Smooth muscle cell (in vitro differentiated cells): ENCODE results near the gene SETD1A. TPM values are rescaled to one million over a fixed set of nuclear protein-coding genes. Genes with fewer than 3 reads are reported as not detected.

Source experiments
- DNase-seq: peaks from one replicate; lab custom pipeline; 2025; ENCODE audit not compliant: unreplicated experiment; lab: John Stamatoyannopoulos, UW
- H2AFZ ChIP-seq: fragments of 200-600 bp; sonication (generic); 2 replicates; pipeline ENCODE4 v1.6.0; 2016; ENCODE audit warnings: antibody characterized with exemption, low read depth, mild to moderate bottlenecking
- H3F3A ChIP-seq: fragments of 200-600 bp; sonication (generic); 2 replicates; pipeline ENCODE4 v1.6.0; 2017; ENCODE audit warnings: antibody characterized with exemption, low read depth
- H3K27ac ChIP-seq: fragments of 200-600 bp; sonication (generic); 2 replicates; pipeline ENCODE4 v1.5.1; 2016; ENCODE audit warnings: low read depth, mild to moderate bottlenecking
- H3K27me3 ChIP-seq: fragments of 200-600 bp; sonication (generic); 2 replicates; pipeline ENCODE4 v1.6.1; 2016; ENCODE audit warnings: low read depth, mild to moderate bottlenecking
- H3K36me3 ChIP-seq: fragments of 200-600 bp; sonication (generic); 2 replicates; pipeline ENCODE4 v1.5.1; 2016; ENCODE audit warnings: low read depth
- H3K4me1 ChIP-seq: fragments of 200-600 bp; sonication (generic); 2 replicates; pipeline ENCODE4 v1.5.1; 2016; ENCODE audit warnings: low read depth
- H3K4me2 ChIP-seq: fragments of 200-600 bp; sonication (generic); 2 replicates; pipeline ENCODE4 v1.6.0; 2016; ENCODE audit warnings: mild to moderate bottlenecking
- H3K4me3 ChIP-seq: fragments of 200-600 bp; sonication (generic); 2 replicates; pipeline ENCODE4 v1.5.1; 2016; ENCODE audit warnings: mild to moderate bottlenecking
- H3K79me2 ChIP-seq: fragments of 200-600 bp; sonication (generic); 2 replicates; pipeline ENCODE4 v1.6.0; 2016; ENCODE audit warnings: low read depth, mild to moderate bottlenecking
- H3K9ac ChIP-seq: fragments of 200-600 bp; sonication (generic); 2 replicates; pipeline ENCODE4 v1.6.0; 2016; ENCODE audit warnings: low read depth
- H3K9me3 ChIP-seq: fragments of 200-600 bp; sonication (generic); replicated peaks from 2 replicates; pipeline ENCODE4 v1.5.1; 2016; ENCODE audit warnings: low read depth
- H4K20me1 ChIP-seq: fragments of 200-600 bp; sonication (generic); 2 replicates; pipeline ENCODE4 v1.6.0; 2016; ENCODE audit warnings: low read depth
- CTCF ChIP-seq: fragments of 200-600 bp; sonication (generic); IDR thresholded peaks from 2 replicates; pipeline ENCODE4 v1.5.1; 2017; ENCODE audit warnings: borderline replicate concordance, mild to moderate bottlenecking, antibody characterized with exemption; ENCODE audit not compliant: insufficient read depth, poor library complexity, severe bottlenecking
- WGBS: methylation state at CpG from one replicate; pipeline ENCODE4 v1.1.7; 2016; ENCODE audit warnings: low lambda C conversion rate; 5-methylcytosine and 5-hydroxymethylcytosine counted together
- polyA plus RNA-seq: library from polyadenylated mRNA; unstranded; fragments of >200 nt; fragmentation: Nextera tagmentation; extraction: Ambion mirVana; gene quantifications from 2 replicates; pipeline ENCODE4 v1.2.1, GENCODE V29; 2016
- total RNA-seq: library from RNA; depleted of rRNA; stranded (reverse); fragments of >200 nt; gene quantifications from 2 replicates; pipeline ENCODE4 v1.2.3, GENCODE V29; 2014

SETD1A gene
- total and polyA plus RNA-seq, 2 experiments from 2014 or later: 1.2 to 2.9 TPM

GRCh38 chr16:30987581-30988190, 30.1 kb downstream of the SETD1A start:
- Histone ChIP-seq H3K4me2 (no peak overlapping the region), H3K4me3 (no peak overlapping the region), H2AFZ (no peak overlapping the region), H3K9ac (no peak overlapping the region), H3F3A (no peaks in the 10 kb centered on the region), H3K27me3 (no peaks in the 10 kb centered on the region), H3K27ac (no peak overlapping the region), H4K20me1 (no peaks in the 10 kb centered on the region), H3K4me1 (peaks cover 5% of the 10 kb centered on the region), H3K79me2 (no peaks in the 10 kb centered on the region), H3K9me3 (no peaks in the 10 kb centered on the region), H3K36me3 (no peaks in the 10 kb centered on the region)
- WGBS: 94% methylated on average over 30 of the region's 30 CpGs
- DNase-seq: no peak
- TF ChIP-seq CTCF: no peak

GRCh38 chr16:30989469-30990047, 32.0 kb downstream of the SETD1A start:
- Histone ChIP-seq H3K36me3 (no peaks in the 10 kb centered on the region), H3K4me2 (no peak overlapping the region), H3K4me3 (no peak overlapping the region), H3K9me3 (no peaks in the 10 kb centered on the region), H3K27me3 (no peaks in the 10 kb centered on the region), H3K9ac (no peak overlapping the region), H3K79me2 (no peaks in the 10 kb centered on the region), H4K20me1 (no peaks in the 10 kb centered on the region), H2AFZ (no peak overlapping the region), H3K4me1 (peaks cover 5% of the 10 kb centered on the region), H3F3A (no peaks in the 10 kb centered on the region), H3K27ac (no peak overlapping the region)
- TF ChIP-seq CTCF: no peak
- 94% methylated on average over 15 of the region's 23 CpGs for WGBS
- no peak for DNase-seq

GRCh38 chr16:30990105-30990504, 32.6 kb downstream of the SETD1A start:
- WGBS: 86% methylated on average over 12 of the region's 12 CpGs
- Histone ChIP-seq H3K27ac (no peak overlapping the region), H3F3A (no peaks in the 10 kb centered on the region), H3K4me2 (no peak overlapping the region), H2AFZ (no peak overlapping the region), H3K79me2 (no peaks in the 10 kb centered on the region), H3K4me3 (no peak overlapping the region), H4K20me1 (no peaks in the 10 kb centered on the region), H3K36me3 (no peaks in the 10 kb centered on the region), H3K27me3 (no peaks in the 10 kb centered on the region), H3K9ac (no peak overlapping the region), H3K9me3 (no peaks in the 10 kb centered on the region), H3K4me1 (peaks cover 4% of the 10 kb centered on the region)
- TF ChIP-seq CTCF: no peak
- DNase-seq: no peak

GRCh38 chr16:30991052-30991451, 33.5 kb downstream of the SETD1A start:
- Histone ChIP-seq H3K9ac (no peak overlapping the region), H3K79me2 (no peaks in the 10 kb centered on the region)
- WGBS: 88% methylated on average over 8 of the region's 8 CpGs

More at GRCh38 chr16:30991052-30991451, 33.5 kb downstream of the SETD1A start:
- Histone ChIP-seq H3K4me1 (no peaks in the 10 kb centered on the region), H3K9me3 (no peaks in the 10 kb centered on the region), H3K36me3 (no peaks in the 10 kb centered on the region), H3K4me3 (no peak overlapping the region), H3K4me2 (no peak overlapping the region), H3K27ac (no peak overlapping the region), H3K27me3 (no peaks in the 10 kb centered on the region), H2AFZ (no peak overlapping the region), H4K20me1 (no peaks in the 10 kb centered on the region), H3F3A (no peaks in the 10 kb centered on the region)
- no peak for TF ChIP-seq CTCF
- DNase-seq: no peak
